ENCODE data around the gene AK1. TPM values are rescaled to one million over a fixed set of nuclear protein-coding genes. Genes with fewer than 3 reads are reported as not detected.
A peak's percentile ranks its signal among the peaks of the same experiment; 100 is the strongest.
"Not testable (repeated sequence)": the region's sequence is repeated elsewhere in the genome, so short reads cannot be mapped to it uniquely, and the experiment has no call there.

The AK1 gene
- total RNA-seq, 1 experiment from 2014 or later: 75.9 TPM

GRCh38 chr9:127841087-127841835 lies 36.2 kb downstream of the AK1 start:
- peaks cover 8% of the 10 kb centered on the region for H3K36me3 Mint-ChIP-seq (ENCODE audit: insufficient read depth, unreplicated experiment)
- H3K27ac Mint-ChIP-seq (ENCODE audit: low read depth, unreplicated experiment): no peak overlapping the region
- DNase-seq (ENCODE audit: unreplicated experiment): no peak
- H3K4me1 Mint-ChIP-seq (ENCODE audit: insufficient read depth, unreplicated experiment): no peaks in the 10 kb centered on the region
- no peaks in the 10 kb centered on the region for H3K27me3 Mint-ChIP-seq (ENCODE audit: insufficient read depth, unreplicated experiment)
- BruUV-seq (replicated peaks): no TSS peak
- ChIA-PET POLR2A (no interaction called here), CTCF (interaction anchor here (0.6 to 0.7 kb wide), 3 partner anchors 24 to 675 kb away, joined by 3 read pairs; no protein-coding TSS in a partner anchor)
- TF ChIP-seq, protein P1, sequence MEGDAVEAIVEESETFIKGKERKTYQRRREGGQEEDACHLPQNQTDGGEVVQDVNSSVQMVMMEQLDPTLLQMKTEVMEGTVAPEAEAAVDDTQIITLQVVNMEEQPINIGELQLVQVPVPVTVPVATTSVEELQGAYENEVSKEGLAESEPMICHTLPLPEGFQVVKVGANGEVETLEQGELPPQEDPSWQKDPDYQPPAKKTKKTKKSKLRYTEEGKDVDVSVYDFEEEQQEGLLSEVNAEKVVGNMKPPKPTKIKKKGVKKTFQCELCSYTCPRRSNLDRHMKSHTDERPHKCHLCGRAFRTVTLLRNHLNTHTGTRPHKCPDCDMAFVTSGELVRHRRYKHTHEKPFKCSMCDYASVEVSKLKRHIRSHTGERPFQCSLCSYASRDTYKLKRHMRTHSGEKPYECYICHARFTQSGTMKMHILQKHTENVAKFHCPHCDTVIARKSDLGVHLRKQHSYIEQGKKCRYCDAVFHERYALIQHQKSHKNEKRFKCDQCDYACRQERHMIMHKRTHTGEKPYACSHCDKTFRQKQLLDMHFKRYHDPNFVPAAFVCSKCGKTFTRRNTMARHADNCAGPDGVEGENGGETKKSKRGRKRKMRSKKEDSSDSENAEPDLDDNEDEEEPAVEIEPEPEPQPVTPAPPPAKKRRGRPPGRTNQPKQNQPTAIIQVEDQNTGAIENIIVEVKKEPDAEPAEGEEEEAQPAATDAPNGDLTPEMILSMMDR (IDR thresholded peaks at IDR 0.05; ENCODE audit: unreplicated experiment): no peak
- H3K9me3 Mint-ChIP-seq (ENCODE audit: unreplicated experiment): no peaks in the 10 kb centered on the region
- intact Hi-C loops (cut with micrococcal nuclease): no loop called here
- no peak overlapping the region for H3K4me3 Mint-ChIP-seq (ENCODE audit: unreplicated experiment)

- Mint-ChIP-seq H3K36me3 (ENCODE audit: insufficient read depth, unreplicated experiment) (peaks cover 8% of the 10 kb centered on the region), H3K27me3 (ENCODE audit: insufficient read depth, unreplicated experiment) (no peaks in the 10 kb centered on the region), H3K9me3 (ENCODE audit: unreplicated experiment) (no peaks in the 10 kb centered on the region), H3K4me3 (ENCODE audit: unreplicated experiment) (no peak overlapping the region), H3K27ac (ENCODE audit: low read depth, unreplicated experiment) (no peak overlapping the region), H3K4me1 (ENCODE audit: insufficient read depth, unreplicated experiment) (no peaks in the 10 kb centered on the region)
- intact Hi-C loops (cut with micrococcal nuclease): no loop called here
- TF ChIP-seq, protein P1 (IDR thresholded peaks at IDR 0.05; ENCODE audit: unreplicated experiment): no peak
- ChIA-PET POLR2A (no interaction called here), CTCF (no interaction called here)
- no TSS peak for BruUV-seq (replicated peaks)
- DNase-seq (ENCODE audit: unreplicated experiment): peak; percentile 38
Measured at GRCh38 chr9:127838375-127839078, 38.9 kb downstream of the AK1 start.

- Mint-ChIP-seq H3K36me3 (ENCODE audit: insufficient read depth, unreplicated experiment) (peaks cover 13% of the 10 kb centered on the region), H3K27me3 (ENCODE audit: insufficient read depth, unreplicated experiment) (no peaks in the 10 kb centered on the region), H3K9me3 (ENCODE audit: unreplicated experiment) (no peaks in the 10 kb centered on the region), H3K27ac (ENCODE audit: low read depth, unreplicated experiment) (no peak overlapping the region), H3K4me1 (ENCODE audit: insufficient read depth, unreplicated experiment) (no peaks in the 10 kb centered on the region), H3K4me3 (ENCODE audit: unreplicated experiment) (no peak overlapping the region)
- DNase-seq (ENCODE audit: unreplicated experiment): no peak
- CTCF ChIA-PET: interaction anchor here (0.7 kb wide), 1 partner anchor 18 kb away, joined by 3 read pairs; no protein-coding TSS in a partner anchor
- BruUV-seq (replicated peaks): no TSS peak
- POLR2A ChIA-PET: interaction anchor here (0.7 to 1.1 kb wide), 3 partner anchors 9 to 40 kb away, joined by 3 read pairs; partner anchors contain the start of gene AK1
- intact Hi-C loops (cut with micrococcal nuclease): no loop called here
- TF ChIP-seq, protein P1 (IDR thresholded peaks at IDR 0.05; ENCODE audit: unreplicated experiment): no peak
Measured at GRCh38 chr9:127837346-127837745, 40.1 kb downstream of the AK1 start.

DNA sequence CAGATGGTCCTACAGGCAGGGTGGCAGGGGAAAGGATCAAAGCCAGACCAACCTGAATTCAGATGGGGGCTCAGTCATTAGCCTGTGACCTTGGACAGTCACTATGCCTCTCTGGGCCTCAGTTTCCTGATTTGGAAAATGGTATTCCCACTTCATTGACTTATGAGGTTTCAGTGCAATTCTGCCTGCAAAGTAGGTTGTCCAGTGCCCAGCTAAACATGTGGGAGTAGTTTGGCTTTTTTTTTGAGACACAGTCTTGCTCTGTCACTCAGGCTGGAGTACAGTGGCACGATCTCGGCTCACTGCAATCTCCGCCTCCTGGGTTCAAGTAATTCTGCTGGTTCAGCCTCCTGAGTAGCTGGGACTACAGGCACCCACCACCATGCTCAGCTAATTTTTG lies 40.9 kb downstream of the AK1 start:
- H3K27me3 Mint-ChIP-seq (ENCODE audit: insufficient read depth, unreplicated experiment); H3K9me3 Mint-ChIP-seq (ENCODE audit: unreplicated experiment); CTCF ChIA-PET; intact Hi-C loops (cut with micrococcal nuclease); DNase-seq (ENCODE audit: unreplicated experiment); H3K27ac Mint-ChIP-seq (ENCODE audit: low read depth, unreplicated experiment); H3K4me3 Mint-ChIP-seq (ENCODE audit: unreplicated experiment); BruUV-seq (replicated peaks); H3K4me1 Mint-ChIP-seq (ENCODE audit: insufficient read depth, unreplicated experiment): not testable (repeated sequence)
- H3K36me3 Mint-ChIP-seq (ENCODE audit: insufficient read depth, unreplicated experiment): peaks cover 13% of the 10 kb centered on the region
- POLR2A ChIA-PET: interaction anchor here (0.7 to 1.1 kb wide), 2 partner anchors 11 to 41 kb away, joined by 3 read pairs; partner anchors contain the start of gene AK1
